Inflammatory macrophage (primary cell): ENCODE measurements around the gene ZSCAN22.
A peak's percentile ranks its signal among the peaks of the same experiment; 100 is the strongest.
"Not testable (repeated sequence)": the region's sequence is repeated elsewhere in the genome, so short reads cannot be mapped to it uniquely, and the experiment has no call there.

Source experiments
- DNase-seq, 2 donors: peaks; one replicate each; pipeline ENCODE4 v3.0.0-alpha.2; 2020 to 2022
- total RNA-seq, 18 experiments: gene quantifications; one replicate each; lab custom pipeline; 2026; ENCODE audit warnings: mixed read lengths in 6 of 18, inconsistent platforms in 2 of 18; lab: John Stamatoyannopoulos, UW

ZSCAN22 gene
- total RNA-seq, result 1.0 to 9.4 (median 4.2) reads per million in 18 experiments

DNA sequence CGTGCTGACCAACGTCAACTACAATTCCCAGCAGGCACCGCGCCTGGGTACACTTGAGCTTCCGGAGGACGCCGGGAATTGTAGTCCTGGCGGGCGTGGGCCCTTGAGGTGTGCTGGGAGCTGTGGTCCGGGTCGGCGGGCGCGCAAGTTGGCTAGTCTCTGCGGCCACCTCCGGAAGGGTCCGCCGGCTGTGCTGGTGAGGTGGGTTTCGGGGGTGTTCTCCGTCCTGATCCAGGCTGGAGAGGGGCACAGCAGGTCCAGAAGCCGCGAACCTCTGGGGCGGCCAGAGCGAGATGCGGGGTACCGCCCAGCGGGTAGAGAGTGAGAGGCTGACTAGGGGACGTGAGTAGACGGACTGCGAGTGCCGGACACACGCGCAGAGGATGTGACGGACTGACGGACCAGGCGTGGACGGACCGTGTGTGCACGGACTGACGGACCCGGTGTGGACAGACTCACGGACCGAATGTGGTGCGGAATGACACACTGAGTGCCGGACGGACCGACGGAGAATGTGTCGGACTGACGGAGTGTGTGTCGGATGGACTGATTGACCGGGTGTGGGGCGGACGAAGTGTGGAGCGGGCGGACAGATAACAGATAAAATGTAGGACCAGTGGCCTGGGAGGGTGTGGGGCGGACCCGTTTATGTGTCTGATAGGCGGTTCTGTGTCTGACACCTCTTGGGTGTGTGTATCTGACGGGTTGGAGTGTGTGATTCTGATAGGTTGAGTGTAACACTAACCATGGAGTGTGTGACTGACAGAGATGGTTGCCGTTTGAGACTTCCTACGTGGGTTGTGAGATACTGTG, at the start of gene ZSCAN22:
Gene ZSCAN22, plus strand, starts transcription at position 81 of the 813 bp plus-strand sequence. CDS start 7,809 bp downstream, outside the sequence.
- DNase-seq, result peak; percentile 93 to 95

DNA sequence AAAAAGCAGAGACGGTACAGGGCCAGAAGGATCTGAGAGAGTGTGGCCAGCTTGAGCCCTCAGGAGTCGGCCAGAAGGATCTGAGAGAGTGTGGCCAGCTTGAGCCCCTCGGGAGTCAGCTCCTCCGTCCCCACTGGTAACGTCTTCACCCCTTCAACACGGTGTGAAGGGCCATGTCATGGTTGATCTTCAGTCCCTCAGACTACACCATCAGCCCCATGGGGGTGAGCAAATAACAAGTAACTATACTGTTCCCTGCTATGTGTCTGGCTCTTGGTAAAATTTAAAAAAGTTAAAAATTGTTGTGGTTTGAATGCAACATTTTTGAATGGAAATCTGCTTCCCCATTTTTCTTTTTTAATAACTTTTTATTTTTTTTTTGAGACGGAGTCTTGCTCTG, 49.6 kb upstream of the ZSCAN22 start:
- no peak for DNase-seq

DNA sequence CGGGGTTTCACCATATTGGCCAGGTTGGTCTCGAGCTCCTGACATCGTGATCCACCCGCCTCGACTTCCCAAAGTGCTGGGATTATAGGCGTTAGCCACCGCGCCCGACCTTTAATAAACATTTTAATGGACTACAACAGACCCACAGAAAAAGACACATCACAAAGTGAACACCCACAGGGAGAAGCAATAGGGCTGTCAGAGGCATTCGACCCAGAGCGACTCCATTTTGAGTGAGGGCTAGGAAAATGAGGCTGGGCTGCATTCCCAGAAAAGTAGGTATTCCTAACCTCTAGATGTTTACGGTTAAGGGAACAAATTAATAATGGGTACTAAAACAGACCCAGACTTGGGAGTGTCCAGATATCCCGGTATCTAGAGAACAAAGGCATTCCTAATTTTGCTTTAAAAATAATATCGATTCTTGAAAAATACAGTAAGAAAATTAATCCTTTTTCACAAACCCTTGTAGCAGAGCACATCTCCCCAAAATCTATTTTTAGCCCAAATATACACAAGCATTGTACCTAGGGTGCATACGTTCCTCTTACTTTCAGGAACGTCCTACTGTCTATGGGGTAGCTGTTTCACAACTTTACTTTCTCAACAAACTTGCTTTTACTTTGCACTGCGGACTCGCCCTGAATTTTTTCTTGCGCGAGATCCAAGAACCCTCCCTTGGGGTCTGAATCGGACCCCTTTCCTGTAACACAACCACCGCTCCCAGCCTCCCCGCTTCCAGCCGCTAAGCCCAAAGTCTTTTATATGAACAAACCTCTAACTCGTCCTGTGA, 48.9 kb upstream of the ZSCAN22 start:
- DNase-seq, result no peak

DNA sequence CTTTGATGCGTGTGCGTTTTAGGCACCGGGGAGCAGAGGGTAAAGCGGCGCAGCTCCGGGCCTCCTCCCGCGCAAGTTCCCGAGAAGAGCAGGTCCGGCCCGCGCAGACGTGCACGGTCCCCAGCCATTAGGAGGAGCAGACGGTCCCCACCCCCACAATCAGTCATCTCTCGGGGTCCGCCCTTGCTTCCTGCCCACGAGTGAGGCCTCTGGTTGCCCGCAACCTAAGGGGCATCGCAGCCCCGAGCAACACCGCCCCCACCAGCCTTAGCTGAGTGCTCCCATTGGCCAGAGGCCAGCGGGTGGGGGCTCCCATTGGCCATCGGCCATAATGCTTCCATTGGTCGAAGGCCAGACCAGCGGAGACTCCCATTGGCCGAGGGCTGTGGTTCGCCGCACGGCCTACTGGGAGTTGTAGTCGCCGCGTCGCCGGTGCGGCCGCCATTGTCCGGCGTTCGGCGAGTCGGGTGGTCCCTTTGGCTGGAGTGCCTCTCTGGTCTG, 48.2 kb upstream of the ZSCAN22 start, which contains the start of gene ZNF8:
Gene ZNF8, plus strand, starts transcription at position 415 of the 501 bp plus-strand sequence. CDS start 127 bp downstream, outside the sequence.
- peak; percentile 99 to 100 for DNase-seq

DNA sequence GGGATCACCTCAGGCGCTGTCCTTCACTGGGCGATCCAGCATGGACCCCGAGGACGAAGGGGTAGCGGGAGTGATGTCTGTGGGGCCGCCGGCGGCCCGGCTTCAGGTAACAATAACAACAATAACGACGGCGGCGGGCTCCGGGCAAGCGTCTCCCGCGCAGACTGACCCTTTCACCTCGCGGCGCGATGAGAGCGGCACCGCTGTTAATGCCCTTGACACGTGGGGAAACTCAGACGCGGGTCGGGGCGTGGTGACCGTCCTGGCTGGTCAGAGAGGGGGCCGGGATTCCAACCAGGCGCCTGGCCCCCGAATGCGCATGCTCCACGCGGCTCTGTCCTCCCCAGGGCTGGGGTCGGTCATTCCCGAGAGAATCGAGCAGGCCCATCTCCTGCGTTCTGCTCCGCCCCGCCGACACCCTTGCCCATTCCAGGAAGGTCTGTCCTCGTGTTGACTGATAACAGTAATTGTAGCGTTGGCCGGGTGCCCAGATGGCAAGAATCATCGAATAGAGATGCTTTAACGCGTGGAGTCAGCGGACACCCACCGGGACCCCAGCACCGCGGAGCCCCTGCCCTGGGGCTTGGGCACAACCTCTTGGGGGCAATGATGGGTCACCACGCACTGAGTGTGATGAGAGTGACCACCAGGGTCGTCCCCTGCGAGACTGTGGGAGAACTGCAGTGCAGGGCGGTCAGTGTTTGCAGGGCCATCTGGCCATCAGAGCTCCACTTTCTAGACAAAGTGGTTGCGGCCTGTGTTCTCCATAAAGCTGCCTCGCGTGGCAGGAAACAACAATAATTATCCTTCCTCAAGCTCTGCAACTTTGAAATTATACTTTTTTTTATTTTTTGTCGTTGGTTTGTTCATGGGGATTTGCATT, 47.5 kb upstream of the ZSCAN22 start:
- DNase-seq, result peak; percentile 22 to 37

DNA sequence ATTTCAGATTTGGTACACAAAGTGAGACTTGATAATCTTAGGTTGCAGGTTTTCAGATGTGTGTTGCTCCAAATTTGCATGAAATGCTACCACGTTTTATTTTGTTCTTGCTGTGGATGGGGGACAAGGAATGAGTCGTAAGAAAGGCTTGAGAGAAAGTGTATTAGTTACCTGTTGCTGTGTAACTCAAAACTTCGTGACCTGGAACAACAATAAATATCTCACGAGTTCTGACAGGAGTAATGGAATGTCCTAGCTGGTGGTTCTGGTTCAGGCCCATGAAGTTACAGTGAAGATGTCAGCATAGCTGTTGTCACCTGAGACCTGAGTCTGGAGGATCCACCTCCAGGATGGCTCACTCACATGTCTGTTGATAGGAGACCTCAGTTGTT, 46.9 kb upstream of the ZSCAN22 start:
- no peak for DNase-seq

DNA sequence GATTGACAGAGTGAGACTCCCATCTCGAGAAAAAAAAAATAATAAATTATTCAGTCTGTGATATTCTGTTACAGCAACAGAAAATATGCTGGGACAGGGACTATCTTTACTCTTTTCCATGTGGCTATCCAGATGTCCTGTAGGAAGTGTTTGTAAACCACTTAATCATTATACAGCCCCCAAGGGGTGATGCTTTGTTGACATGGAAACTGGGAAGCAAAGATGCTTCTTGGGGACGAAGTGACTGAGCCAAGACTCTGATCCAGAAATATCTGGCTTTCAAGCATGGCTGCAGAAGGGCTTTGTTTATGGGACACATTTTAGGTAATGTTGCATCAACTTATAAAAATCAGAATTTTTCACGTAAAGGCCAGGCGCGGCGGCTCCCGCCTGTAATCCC, 42.6 kb upstream of the ZSCAN22 start:
- DNase-seq, result no peak

DNA sequence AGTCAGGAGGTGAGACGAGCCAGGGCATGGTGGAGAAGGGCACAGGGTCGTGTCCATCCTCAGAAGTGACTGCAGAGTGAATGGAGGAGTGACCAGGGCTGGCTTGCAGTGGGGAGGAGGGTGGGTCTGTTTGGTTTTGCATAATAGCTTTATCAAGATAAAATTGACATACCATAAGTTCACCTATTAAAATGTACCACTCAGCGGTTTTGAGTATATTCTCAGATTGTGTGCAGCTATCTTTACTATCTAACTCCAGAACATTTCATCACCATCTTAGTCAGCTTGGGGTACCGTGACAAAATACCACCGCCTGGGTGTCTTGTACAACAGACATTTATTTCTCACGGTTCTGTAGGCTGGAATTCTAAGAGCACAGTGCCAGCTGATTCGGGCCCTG, 34.9 kb upstream of the ZSCAN22 start:
- no peak for DNase-seq

DNA sequence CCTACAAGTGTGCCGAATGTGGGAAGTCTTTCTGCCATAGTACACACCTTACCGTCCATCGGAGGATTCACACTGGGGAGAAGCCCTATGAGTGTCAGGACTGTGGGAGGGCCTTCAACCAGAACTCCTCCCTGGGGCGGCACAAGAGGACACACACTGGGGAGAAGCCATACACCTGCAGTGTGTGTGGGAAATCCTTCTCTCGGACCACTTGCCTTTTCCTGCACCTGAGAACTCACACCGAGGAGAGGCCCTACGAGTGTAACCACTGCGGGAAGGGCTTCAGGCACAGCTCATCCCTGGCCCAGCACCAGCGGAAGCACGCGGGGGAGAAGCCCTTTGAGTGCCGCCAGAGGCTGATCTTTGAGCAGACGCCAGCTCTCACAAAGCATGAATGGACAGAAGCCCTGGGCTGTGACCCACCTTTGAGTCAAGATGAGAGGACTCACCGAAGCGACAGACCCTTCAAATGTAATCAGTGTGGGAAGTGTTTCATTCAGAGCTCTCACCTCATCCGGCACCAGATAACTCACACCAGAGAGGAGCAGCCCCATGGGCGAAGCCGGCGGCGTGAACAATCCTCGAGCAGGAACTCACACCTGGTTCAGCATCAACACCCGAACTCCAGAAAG, 31.9 kb upstream of the ZSCAN22 start:
- no peak for DNase-seq

DNA sequence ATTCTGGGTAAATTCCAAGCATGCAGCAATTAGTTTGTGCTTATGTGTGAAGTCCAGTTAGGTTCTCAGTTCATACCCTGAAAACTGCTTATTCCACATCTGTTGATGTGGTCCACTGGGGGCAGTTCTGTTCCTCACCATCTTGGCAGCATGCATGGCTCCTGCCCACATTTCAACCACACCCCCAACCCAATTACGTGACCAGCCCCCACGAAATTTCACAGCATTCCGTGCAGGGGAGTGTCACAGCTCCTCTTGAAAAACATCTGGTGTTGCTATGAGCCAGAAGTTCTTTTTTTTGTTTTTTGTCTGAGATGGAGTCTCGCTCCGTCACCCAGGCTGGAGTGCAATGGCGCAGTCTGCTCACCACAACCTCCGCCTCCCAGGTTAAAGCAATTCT, 30.7 kb upstream of the ZSCAN22 start:
- no peak for DNase-seq

DNA sequence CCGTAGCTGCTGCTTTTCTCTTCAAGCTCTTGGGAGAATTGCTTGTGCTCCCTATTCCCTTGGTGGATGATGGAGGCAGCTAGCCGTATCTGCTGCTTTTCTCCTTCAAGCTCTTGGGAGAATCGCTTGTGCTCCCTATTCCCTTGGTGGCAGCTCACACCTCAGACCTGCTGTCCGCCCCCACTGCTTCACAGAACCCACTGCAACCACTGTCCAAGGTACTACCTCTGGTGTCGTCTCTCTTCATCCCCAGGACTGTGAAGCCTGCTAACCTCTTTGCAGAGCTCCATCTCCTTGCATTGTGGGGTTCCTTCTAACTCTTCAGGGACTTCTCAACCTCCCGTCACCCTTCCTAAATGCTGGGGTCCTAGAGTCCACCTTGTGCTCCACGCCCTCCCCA, 26.2 kb upstream of the ZSCAN22 start:
- DNase-seq, result no peak

DNA sequence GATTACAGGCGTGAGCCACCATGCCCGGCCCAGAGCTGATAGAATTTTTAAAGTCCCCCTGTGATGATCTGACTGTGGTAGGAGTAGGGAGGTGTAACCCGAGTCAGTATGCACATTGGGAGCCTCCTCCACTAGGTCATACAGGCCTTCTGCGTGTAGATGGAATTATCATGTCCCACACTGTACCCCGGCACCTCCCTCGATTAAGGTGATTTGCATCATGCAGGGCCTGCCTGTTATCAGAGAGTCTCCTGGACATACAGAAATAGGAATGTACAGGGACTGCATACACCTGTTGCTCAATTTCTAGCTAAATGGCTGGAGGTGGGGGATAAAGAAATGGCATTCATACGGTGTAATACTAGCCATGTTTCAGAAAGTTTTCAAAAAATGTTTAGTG, 22.5 kb upstream of the ZSCAN22 start:
- DNase-seq, result no peak

DNA sequence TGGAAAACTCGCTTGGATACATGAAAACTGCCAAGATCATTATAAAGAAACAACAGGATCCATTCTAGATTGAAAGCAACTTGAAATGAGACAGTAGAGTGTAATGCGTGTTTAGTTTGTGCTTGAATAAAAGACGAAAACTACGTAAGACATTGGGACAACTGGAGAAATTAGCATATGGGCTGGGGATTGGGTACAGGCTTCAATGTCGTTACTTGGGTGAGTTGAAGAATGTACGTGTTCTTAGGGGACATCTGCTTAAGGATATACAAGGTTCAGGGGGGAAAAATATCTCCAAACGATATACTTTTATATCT, 22.1 kb upstream of the ZSCAN22 start:
- no peak for DNase-seq

DNA sequence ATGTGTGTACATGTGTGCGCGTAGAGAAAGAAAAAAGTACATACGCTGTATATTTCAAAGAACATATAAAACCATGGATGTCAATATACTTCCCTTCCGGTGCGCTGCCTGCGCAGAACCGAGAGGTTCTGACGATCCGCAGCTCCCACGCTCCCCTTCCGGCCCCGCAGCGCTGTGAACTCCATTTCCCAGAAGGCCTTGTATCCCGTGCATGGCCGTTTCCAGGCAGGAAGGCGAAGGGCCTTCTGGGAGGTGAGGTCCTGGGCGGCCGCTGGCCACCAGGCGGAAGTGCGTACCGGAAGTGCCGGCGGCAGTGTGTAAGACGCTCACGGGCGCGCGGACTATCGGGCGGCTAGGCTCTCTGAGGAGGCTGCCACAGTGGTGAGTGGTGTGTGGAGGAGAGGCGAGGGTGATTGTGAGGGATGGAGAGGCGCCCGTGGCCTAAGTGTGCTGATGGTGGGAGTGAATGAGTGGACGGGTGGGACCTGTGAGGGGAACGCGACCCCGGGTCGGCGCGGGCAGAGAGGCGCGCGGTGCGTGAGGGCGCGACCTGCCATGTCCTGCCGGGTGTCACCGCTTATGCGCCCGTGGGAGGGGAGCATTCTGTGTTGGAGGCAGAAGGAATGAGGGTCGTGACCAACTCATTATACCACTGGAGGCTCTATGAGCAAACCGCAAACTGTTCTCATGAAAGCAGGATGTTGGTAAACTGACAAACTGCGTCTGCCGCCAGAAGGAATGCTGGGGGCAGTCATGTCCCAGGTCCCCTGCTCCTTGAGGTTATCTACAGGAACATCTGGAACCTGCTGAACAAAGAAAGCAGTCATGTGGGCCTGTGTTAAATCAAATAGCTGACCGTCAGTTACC, 21.5 kb upstream of the ZSCAN22 start, which contains the start of gene ERVK3-1:
Gene ERVK3-1, plus strand, starts transcription at position 313 of the 867 bp plus-strand sequence. CDS start 6,792 bp downstream, outside the sequence.
- DNase-seq, result peak; percentile 99

DNA sequence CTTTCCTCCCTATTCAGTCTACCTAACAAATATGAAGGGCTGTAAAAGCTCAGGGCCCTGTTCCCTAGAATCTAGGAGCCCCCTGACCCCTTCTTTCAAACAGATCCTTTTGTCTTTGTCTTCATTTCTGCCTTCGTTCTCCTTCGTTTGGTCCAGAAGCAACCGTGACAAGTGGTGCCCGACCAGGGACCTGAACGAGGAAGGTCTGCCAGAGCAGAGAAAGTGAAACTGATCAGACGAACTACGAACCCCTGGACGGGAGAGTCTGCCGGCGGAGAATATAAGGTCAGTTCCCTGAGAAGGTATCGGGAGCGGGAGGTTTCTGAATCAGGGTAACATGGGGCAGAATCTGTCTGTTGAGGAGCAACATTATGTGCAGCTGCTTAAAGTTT, 20.9 kb upstream of the ZSCAN22 start:
- DNase-seq, result no peak

DNA sequence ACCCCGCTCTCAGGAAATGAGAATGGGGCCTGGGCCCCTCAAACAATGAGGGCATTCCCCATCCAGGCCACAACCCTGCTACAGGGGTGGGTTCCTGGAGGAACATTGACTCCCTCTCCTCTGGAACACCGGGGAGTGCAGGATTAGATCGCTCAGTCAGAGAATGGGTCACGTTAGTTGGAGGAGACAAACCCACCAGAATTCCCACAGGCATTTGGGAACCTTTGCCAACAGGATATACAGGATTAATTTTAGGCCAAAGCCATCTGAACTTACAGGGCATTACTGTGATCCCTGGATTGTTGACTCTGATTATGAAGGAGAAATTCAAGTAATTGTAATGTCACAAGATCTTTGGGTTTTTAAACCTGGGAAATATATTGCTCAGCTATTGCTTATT, 19.1 kb upstream of the ZSCAN22 start:
- no peak for DNase-seq

DNA sequence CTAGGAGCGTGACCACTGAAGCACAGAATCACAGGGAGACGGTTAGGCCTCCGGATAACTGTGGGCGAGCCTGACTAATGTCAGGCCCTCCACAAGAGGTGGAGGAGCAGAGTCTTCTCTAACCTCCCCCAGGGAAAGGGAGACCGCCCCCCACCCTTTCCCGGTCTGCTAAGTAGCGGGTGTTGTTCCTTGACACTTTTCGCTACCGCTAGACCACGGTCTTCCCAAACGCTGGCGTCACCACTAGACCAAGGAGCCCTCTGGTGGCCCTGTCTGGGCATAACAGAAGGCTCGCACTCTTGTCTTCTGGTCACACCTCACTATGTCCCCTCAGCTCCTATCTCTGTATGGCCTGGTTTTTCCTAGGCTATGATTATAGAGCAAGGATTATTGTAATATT, 16.1 kb upstream of the ZSCAN22 start:
- DNase-seq, result not testable (repeated sequence)

DNA sequence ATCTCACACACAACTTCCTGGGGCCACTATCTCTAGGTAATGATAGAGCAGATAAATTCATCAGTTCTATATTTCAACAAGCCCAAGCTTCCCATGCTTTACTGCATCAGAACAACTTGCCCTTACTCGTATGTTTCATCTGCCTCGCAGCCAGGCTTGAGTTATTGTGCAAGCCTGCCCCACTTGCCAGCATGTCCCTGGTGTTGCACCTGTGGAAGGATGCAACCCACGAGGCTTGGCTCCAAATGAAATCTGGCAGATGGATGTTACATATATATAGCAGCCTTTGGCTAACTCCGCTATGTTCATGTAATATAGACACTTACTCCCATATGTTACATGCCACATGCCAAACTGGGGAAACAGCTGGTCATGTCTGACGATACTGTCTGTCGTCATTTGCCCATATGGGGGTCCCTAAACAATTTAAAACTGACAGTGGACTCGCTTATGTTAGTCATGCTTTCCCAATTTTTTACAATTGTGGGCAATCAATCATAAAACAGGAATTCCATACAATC, 15.4 kb upstream of the ZSCAN22 start:
- no peak for DNase-seq

DNA sequence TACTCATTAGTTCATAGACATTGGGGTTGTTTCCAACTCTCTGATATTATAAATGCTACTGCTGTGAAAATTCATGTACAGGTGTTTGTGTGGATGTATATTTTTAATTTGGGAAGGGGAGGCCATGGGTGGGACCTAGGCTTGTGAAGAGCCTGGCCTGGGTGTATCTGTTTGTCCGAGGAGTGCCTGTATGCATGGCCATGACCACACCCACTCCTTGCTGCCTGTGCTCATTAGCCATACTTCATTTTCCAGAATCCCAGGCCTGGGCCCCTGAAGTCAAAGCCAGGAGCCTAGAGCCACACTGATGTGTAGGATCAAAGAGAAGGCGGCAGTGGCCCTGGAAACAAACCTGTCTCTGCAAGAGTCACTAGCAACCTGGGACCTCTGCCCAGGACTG, 11.2 kb upstream of the ZSCAN22 start:
- DNase-seq, result no peak

DNA sequence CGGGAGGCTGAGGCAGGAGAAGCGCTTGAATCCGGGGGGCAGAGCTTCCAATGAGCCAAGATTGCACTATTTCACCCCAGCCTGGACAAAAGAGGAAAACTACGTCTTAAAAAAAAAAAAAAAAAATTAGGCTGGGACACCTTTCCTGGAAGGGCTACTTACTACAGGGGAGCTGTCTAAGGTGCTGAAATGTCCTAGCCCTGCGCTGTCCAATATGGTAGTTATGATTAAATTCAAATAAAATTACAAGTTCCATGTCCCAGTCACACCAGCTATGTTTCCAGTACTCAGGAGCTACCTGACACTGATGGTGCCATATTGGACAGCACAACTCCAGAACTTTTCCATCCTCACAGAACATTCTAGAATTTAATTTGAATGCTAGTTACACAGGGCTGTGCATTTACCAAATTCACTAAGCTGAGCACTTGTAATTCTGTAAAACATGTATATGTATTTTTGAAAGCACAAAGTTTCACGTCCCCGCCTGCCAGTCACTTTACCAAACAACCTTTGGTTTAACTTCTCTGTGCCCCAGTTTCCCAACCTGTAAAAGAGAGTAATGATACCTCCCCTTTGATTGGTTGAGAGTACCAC, 9.2 kb upstream of the ZSCAN22 start:
- peak in 1 of 2 donors; percentile 15 for DNase-seq
